ENCODE measurements around the gene LENG8. TPM values are rescaled to one million over a fixed set of nuclear protein-coding genes. Genes with fewer than 3 reads are reported as not detected.

The LENG8 gene
- total and polyA plus RNA-seq, 5 experiments from 2014 or later: 4.5 to 639 (median 8.6) TPM

DNA sequence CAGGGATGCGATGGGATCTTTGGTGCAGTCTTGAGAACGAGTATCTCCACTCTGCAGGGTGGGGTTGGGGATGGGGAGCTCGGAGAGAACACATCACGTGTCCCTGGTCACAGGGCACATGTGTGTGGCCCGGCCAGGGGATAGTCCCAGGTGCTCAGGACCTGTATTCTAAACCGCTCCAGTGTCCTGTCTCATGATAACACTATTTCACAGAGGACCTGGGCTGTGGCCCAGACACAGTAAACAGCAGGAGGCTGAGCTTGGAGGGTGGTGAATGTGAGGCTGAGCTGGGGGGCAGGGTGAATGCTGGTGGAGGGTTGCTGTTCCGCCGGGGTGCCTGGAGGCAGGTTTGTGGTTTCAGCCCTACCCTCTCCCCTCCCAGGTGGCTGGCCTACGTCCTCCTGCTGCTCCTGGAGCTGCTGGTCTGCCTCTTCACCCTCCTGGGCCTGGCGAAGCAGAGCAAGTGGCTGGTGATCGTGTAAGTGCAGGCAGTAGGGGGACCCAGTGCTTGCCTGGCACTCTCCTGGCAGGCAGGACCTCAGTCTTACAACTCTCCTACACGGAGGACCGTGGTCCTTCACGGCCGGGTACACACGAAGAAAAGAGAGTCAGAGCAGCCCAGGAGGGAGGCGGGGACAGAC lies 22.6 kb upstream of the LENG8 start:
- Mint-ChIP-seq H3K4me3 (no peak overlapping the region), H3K27ac (no peak overlapping the region), H3K4me1 (peaks cover 7 to 21% (median 11%) of the 10 kb centered on the region in 4 donors), H3K27me3 (peaks cover 19 to 56% (median 29%) of the 10 kb centered on the region in 5 donors), H3K9me3 (no peaks in the 10 kb centered on the region), H3K36me3 (peaks cover 0 to 2% (median 0%) of the 10 kb centered on the region in 3 donors)
- no peak for DNase-seq
- POLR2A ChIA-PET: no interaction called here
- no peak for ATAC-seq

DNA sequence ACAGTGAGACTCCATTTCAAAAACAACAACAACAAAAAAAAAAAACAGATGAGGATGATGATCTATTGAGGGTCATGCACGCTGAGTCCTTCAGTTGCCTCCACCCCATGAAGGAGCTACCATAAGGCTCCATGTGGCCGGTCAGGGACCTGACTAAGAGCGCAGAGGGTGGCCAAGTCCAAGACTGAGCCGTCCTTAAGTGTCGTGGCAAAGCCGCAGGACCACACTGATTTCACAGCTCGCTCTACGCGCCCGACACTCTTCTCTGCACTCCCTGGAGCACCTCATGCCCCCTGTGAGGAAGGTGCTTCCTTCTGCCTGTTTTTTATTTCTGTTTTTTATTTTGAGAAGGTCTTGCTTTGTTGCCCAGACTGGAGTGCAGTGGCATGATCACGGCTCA lies 21.4 kb upstream of the LENG8 start:
- DNase-seq (no peak), ATAC-seq (no peak)
- Mint-ChIP-seq H3K4me3 (no peak overlapping the region), H3K4me1 (peaks cover 7 to 24% (median 11%) of the 10 kb centered on the region in 4 donors), H3K27ac (no peak overlapping the region), H3K9me3 (no peaks in the 10 kb centered on the region), H3K36me3 (peaks cover 0 to 2% (median 0%) of the 10 kb centered on the region in 3 donors), H3K27me3 (peaks cover 19 to 54% (median 27%) of the 10 kb centered on the region in 5 donors)
- POLR2A ChIA-PET: no interaction called here

GRCh38 chr19:54428323-54429175 lies 20.4 kb upstream of the LENG8 start:
- Mint-ChIP-seq H3K4me3 (peak overlapping the region in 2 of 10 donors; percentile 45 to 67), H3K36me3 (peaks cover 0 to 1% (median 0%) of the 10 kb centered on the region in 3 donors), H3K27ac (no peak overlapping the region), H3K4me1 (peaks cover 7 to 24% (median 10%) of the 10 kb centered on the region in 4 donors), H3K27me3 (peaks cover 16 to 44% (median 24%) of the 10 kb centered on the region in 5 donors), H3K9me3 (no peaks in the 10 kb centered on the region)
- POLR2A ChIA-PET: interaction anchor here (0.7 to 1.2 kb wide), 3 partner anchors 9 to 20 kb away, joined by 3 to 5 read pairs (median 5); partner anchors contain the start of gene LENG8
- no peak for DNase-seq
- ATAC-seq: no peak

GRCh38 chr19:54429176-54429495 lies 19.9 kb upstream of the LENG8 start:
- DNase-seq (no peak), ATAC-seq (no peak)
- H3K4me3 Mint-ChIP-seq: peak overlapping the region in 2 of 10 donors; percentile 19 to 67
- peaks cover 7 to 27% (median 14%) of the 10 kb centered on the region in 4 donors for H3K4me1 Mint-ChIP-seq
- no peaks in the 10 kb centered on the region for H3K36me3 Mint-ChIP-seq
- POLR2A ChIA-PET: interaction anchor here (1.1 to 1.2 kb wide), 2 partner anchors 10 to 20 kb away, joined by 3 to 5 read pairs; partner anchors contain the start of gene LENG8
- peaks cover 13 to 38% (median 21%) of the 10 kb centered on the region in 5 donors for H3K27me3 Mint-ChIP-seq
- peak overlapping the region in 1 of 10 donors; percentile 49 for H3K27ac Mint-ChIP-seq
- no peaks in the 10 kb centered on the region for H3K9me3 Mint-ChIP-seq

DNA sequence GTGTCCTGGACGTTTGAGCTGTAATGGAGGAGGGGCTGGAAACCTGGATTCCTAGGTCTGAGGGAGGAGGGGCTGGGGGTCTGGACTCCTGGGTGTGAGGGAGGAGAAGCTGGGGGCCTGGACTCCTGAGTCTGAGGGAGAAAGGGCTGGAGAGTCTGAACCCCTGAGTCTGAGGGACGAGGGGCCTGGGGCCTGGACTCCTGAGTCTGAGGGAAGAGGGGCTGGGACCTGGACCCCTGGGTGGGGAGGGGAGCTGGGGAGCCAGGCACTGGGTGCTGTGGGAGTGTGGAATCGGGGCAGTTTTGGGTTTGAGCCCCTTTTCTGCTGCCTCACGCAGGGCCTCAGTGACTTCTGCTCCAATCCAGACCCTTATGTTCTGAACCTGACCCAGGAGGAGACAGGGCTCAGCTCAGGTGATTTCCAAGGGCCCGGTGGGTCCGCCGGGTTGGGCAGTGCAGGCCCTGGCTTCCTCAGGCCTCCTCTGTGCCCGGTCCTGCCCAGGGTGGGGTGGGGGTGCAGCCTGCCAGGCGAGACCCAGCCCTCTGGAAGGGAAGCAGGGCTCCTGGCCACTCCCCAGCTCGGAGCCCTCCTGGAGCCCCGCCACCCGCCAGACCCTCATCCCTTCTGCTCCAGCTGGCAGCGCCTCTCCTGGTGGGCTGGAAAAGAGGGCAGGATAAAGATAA lies 19.3 kb upstream of the LENG8 start:
- Mint-ChIP-seq H3K36me3 (no peaks in the 10 kb centered on the region), H3K27ac (peak overlapping the region in 1 of 10 donors; percentile 49), H3K4me1 (peaks cover 11 to 33% (median 20%) of the 10 kb centered on the region in 4 donors), H3K9me3 (no peaks in the 10 kb centered on the region), H3K27me3 (peaks cover 13 to 33% (median 18%) of the 10 kb centered on the region in 5 donors), H3K4me3 (peak overlapping the region in 4 of 10 donors; percentile 4 to 67 (median 32))
- POLR2A ChIA-PET: interaction anchor here (0.5 to 1.2 kb wide), 3 partner anchors 9 to 628 kb away, joined by 3 to 5 read pairs (median 3); partner anchors contain the start of gene LENG8
- no peak for ATAC-seq
- DNase-seq: no peak

DNA sequence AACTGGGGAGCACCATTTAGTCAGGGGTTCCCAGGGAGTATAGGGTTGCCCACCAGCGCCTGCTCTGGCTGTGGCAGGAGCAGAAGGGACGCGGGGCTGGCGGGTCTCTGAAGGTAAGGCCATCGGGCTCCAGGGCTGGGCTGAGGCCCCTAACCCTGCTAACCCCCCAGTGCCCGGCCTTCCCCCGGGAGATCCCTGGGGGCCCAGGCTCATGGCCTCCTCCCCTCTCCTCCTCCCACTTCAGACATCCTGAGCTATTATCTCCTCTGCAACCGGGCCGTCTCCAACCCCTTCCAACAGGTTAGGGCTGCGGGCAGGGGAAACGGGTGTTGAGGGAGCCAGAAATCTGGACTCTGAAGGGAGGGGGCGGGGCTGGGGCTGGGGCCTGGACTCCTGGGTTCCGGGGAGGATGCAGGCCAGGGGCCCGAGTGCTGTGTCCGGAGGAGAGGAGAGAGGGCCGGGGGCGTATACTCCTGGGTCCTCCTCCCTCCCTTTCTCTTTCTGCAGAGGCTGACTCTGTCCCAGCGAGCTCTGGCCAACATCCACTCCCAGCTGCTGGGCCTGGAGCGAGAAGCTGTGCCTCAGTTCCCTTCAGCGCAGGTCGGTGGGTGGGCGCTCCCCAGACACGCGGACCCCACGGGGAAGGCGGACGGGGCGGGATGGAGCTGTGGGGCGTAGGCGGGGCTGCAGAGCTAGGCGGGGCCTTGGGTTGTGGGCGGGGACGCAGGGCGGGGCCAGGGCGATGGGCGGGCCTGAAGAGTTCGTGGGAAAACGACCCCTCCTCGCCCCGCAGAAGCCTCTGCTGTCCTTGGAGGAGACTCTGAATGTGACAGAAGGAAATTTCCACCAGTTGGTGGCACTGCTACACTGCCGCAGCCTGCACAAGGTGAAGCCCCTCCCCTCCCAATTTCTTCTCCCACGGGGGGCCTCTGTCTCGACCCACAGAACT lies 18.4 kb upstream of the LENG8 start:
- Mint-ChIP-seq H3K4me1 (peaks cover 16 to 39% (median 26%) of the 10 kb centered on the region in 4 donors), H3K36me3 (no peaks in the 10 kb centered on the region), H3K9me3 (no peaks in the 10 kb centered on the region), H3K4me3 (peak overlapping the region in 9 of 10 donors; percentile 32 to 68 (median 55)), H3K27me3 (peaks cover 8 to 24% (median 13%) of the 10 kb centered on the region in 5 donors), H3K27ac (peak overlapping the region in 3 of 10 donors; percentile 38 to 72 (median 63))
- DNase-seq (peak in 8 of 10 donors; percentile 31 to 61 (median 42)), ATAC-seq (peak; percentile 82 to 86)
- POLR2A ChIA-PET: interaction anchor here (0.5 to 1.9 kb wide), 2 partner anchors 18 to 627 kb away, joined by 3 to 5 read pairs; partner anchors contain the start of gene LENG8

DNA sequence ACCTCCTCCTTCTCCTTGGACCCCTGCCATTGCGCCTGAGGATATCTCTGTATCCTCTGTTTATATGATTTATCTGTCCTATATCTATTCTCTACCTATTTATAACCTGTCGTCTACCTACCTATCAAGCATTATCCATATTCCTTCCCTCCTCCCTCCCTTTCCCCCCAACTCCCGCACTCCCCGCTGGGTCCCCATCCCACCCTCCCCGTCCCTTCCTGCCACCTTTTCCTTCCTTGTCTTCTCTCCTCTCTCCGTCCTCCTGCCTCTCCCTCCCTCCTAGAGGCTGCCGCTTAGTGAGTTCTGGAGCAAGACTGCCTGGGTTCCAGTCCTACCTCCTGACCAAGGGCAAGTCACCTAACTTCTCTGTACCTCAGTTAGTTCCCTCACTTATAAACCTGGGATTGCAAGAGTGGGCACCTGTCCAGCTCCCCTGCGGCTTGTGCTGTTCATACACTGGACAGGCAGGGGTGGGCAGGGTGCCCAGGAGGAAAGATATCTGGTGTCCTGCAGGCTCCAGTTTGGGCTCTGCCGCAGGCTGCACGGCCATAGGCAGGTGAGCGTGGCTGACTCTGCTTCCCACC lies 17.7 kb upstream of the LENG8 start:
- Mint-ChIP-seq H3K27ac (peak overlapping the region in 2 of 10 donors; percentile 63 to 72), H3K9me3 (no peaks in the 10 kb centered on the region), H3K4me3 (peak overlapping the region in 6 of 10 donors; percentile 32 to 68 (median 53)), H3K4me1 (peaks cover 16 to 41% (median 27%) of the 10 kb centered on the region in 4 donors), H3K27me3 (peaks cover 6 to 16% (median 11%) of the 10 kb centered on the region in 5 donors), H3K36me3 (no peaks in the 10 kb centered on the region)
- DNase-seq: no peak
- POLR2A ChIA-PET: interaction anchor here (1.9 kb wide), 1 partner anchor 17 kb away, joined by 5 read pairs; the partner anchor contains the start of gene LENG8
- no peak for ATAC-seq

DNA sequence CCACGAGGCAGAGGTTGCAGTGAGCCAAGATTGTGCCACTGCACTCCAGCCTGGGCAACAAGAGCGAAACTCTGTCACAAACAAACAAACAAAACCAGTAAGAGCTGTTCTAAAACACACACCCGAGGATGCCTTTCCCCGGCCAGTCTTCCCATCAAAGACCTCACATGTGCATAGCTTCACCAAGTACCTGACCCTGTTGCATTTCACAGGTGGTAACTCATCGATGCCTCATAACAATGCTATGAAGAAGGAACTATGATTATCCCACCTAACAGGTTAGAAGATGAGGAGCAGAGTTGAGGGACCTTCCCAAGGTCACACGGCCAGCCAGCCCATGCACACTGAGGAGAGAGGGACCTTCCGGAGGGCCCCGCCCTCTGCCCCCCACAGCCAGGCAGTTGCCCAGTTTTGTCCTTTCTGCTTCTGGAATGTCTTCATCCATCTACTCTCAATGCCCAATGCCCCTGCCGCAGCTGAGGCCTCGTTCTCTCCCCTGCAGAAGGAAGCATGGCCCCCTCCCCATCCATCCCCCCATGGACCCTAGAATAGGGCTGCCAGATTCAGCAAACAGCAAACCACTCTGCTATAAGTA lies 16.8 kb upstream of the LENG8 start:
- ATAC-seq (no peak), DNase-seq (no peak)
- POLR2A ChIA-PET: interaction anchor here (1.1 to 1.9 kb wide), 2 partner anchors 16 kb away, joined by 3 to 5 read pairs; partner anchors contain the start of gene LENG8
- H3K36me3 Mint-ChIP-seq: peaks cover 0 to 3% (median 0%) of the 10 kb centered on the region in 3 donors
- peaks cover 3 to 11% (median 8%) of the 10 kb centered on the region in 5 donors for H3K27me3 Mint-ChIP-seq
- H3K4me1 Mint-ChIP-seq: peaks cover 16 to 47% (median 28%) of the 10 kb centered on the region in 4 donors
- no peak overlapping the region for H3K4me3 Mint-ChIP-seq
- H3K27ac Mint-ChIP-seq: peak overlapping the region in 2 of 10 donors; percentile 32 to 49
- H3K9me3 Mint-ChIP-seq: no peaks in the 10 kb centered on the region

DNA sequence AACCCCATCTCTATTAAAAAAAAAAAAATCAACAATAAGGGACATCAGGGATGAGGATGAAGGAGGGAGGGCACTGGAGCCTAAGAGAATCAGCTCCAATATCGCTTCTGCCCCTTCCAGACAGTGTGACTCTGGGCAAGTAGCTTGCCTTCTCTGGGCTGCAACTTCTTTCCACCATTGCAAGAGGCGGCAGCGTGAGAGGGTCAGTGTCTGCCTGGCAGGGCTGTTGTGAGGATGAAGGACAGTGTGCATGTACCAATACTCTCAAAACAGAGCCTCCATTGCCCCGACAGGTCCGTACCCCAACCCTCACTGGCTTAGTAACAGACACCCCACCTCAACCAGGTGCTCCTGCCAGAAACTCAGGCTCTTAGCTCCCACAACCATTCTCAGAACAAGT lies 15.3 kb upstream of the LENG8 start:
- Mint-ChIP-seq H3K27ac (peak overlapping the region in 4 of 10 donors; percentile 27 to 82 (median 62)), H3K9me3 (no peaks in the 10 kb centered on the region), H3K36me3 (peaks cover 0 to 6% (median 0%) of the 10 kb centered on the region in 3 donors), H3K4me3 (peak overlapping the region in 2 of 10 donors; percentile 2 to 3), H3K4me1 (peaks cover 16 to 47% (median 32%) of the 10 kb centered on the region in 4 donors), H3K27me3 (peaks cover 0 to 10% (median 5%) of the 10 kb centered on the region in 5 donors)
- POLR2A ChIA-PET: no interaction called here
- ATAC-seq (no peak), DNase-seq (no peak)

GRCh38 chr19:54434112-54434872 lies 14.7 kb upstream of the LENG8 start:
- peaks cover 0 to 6% (median 0%) of the 10 kb centered on the region in 3 donors for H3K36me3 Mint-ChIP-seq
- H3K4me1 Mint-ChIP-seq: peaks cover 14 to 43% (median 35%) of the 10 kb centered on the region in 4 donors
- H3K9me3 Mint-ChIP-seq: no peaks in the 10 kb centered on the region
- POLR2A ChIA-PET: interaction anchor here (0.8 kb wide), 1 partner anchor 14 kb away, joined by 7 read pairs; the partner anchor contains the start of gene LENG8
- peaks cover 0 to 4% (median 2%) of the 10 kb centered on the region in 5 donors for H3K27me3 Mint-ChIP-seq
- ATAC-seq (no peak), DNase-seq (no peak)
- peak overlapping the region in 7 of 10 donors; percentile 21 to 82 (median 58) for H3K27ac Mint-ChIP-seq
- peak overlapping the region in 6 of 10 donors; percentile 14 to 67 (median 53) for H3K4me3 Mint-ChIP-seq

All from naive thymus-derived CD8-positive, alpha-beta T cell (primary cell).